T-helper 1 cell treated with Interleukin-12 subunit alpha and Interleukin-12 subunit beta and Interleukin-4 antibody, amounts not matched to agents 30 μg/mL and 1 μg/mL, for 36 hours (primary cell): Measurements from ENCODE around the gene GPR132.

Source experiments
- H3K27ac Mint-ChIP-seq: one replicate; pipeline ENCODE4 v1.8.0; 2021; ENCODE audit warnings: mild to moderate bottlenecking, mixed read lengths
- H3K27me3 Mint-ChIP-seq: one replicate; pipeline ENCODE4 v1.8.0; 2021; ENCODE audit warnings: low read depth, mixed read lengths
- H3K36me3 Mint-ChIP-seq: one replicate; pipeline ENCODE4 v1.8.0; 2021; ENCODE audit warnings: low read depth, mixed read lengths
- H3K4me1 Mint-ChIP-seq: one replicate; pipeline ENCODE4 v1.8.0; 2021; ENCODE audit warnings: low read depth, mixed read lengths
- H3K4me3 Mint-ChIP-seq: one replicate; pipeline ENCODE4 v1.8.0; 2021; ENCODE audit warnings: mild to moderate bottlenecking, moderate library complexity, mixed read lengths
- H3K9me3 Mint-ChIP-seq: one replicate; pipeline ENCODE4 v1.8.0; 2021; ENCODE audit warnings: mixed read lengths

Gene GPR132

GRCh38 chr14:105073720-105074600 lies 8.7 kb upstream of the GPR132 start:
- Mint-ChIP-seq H3K27me3 (peaks cover 10% of the 10 kb centered on the region), H3K4me3 (no peak overlapping the region), H3K36me3 (no peaks in the 10 kb centered on the region), H3K4me1 (peaks cover 29% of the 10 kb centered on the region), H3K27ac (no peak overlapping the region), H3K9me3 (no peaks in the 10 kb centered on the region)

- Mint-ChIP-seq H3K27me3 (peaks cover 10% of the 10 kb centered on the region), H3K4me3 (no peak overlapping the region), H3K9me3 (no peaks in the 10 kb centered on the region), H3K27ac (no peak overlapping the region), H3K4me1 (peaks cover 30% of the 10 kb centered on the region), H3K36me3 (no peaks in the 10 kb centered on the region)
These were observed 7.9 kb upstream of the GPR132 start for GRCh38 chr14:105072892-105073719.

- Mint-ChIP-seq H3K4me3 (no peak overlapping the region), H3K36me3 (no peaks in the 10 kb centered on the region), H3K9me3 (no peaks in the 10 kb centered on the region), H3K27me3 (peaks cover 10% of the 10 kb centered on the region), H3K4me1 (peaks cover 30% of the 10 kb centered on the region), H3K27ac (no peak overlapping the region)
These were observed 7.2 kb upstream of the GPR132 start for GRCh38 chr14:105072381-105072861.

GRCh38 chr14:105071942-105072341 lies 6.7 kb upstream of the GPR132 start:
- H3K27ac Mint-ChIP-seq = no peak overlapping the region
- no peaks in the 10 kb centered on the region for H3K36me3 Mint-ChIP-seq

GRCh38 chr14:105071326-105071725 lies 6.1 kb upstream of the GPR132 start:
- peaks cover 29% of the 10 kb centered on the region for H3K4me1 Mint-ChIP-seq
- H3K27ac Mint-ChIP-seq = peak overlapping the region; percentile 57
- H3K27me3 Mint-ChIP-seq = peaks cover 10% of the 10 kb centered on the region
- no peaks in the 10 kb centered on the region for H3K9me3 Mint-ChIP-seq
- H3K4me3 Mint-ChIP-seq = no peak overlapping the region
- H3K36me3 Mint-ChIP-seq = no peaks in the 10 kb centered on the region

More at GRCh38 chr14:105071942-105072341, 6.7 kb upstream of the GPR132 start:
- peaks cover 30% of the 10 kb centered on the region for H3K4me1 Mint-ChIP-seq
- no peaks in the 10 kb centered on the region for H3K9me3 Mint-ChIP-seq
- H3K4me3 Mint-ChIP-seq = no peak overlapping the region
- H3K27me3 Mint-ChIP-seq = peaks cover 10% of the 10 kb centered on the region

- no peak overlapping the region for H3K4me3 Mint-ChIP-seq
- peaks cover 33% of the 10 kb centered on the region for H3K4me1 Mint-ChIP-seq
- peaks cover 10% of the 10 kb centered on the region for H3K27me3 Mint-ChIP-seq
- no peak overlapping the region for H3K27ac Mint-ChIP-seq
- no peaks in the 10 kb centered on the region for H3K9me3 Mint-ChIP-seq
- no peaks in the 10 kb centered on the region for H3K36me3 Mint-ChIP-seq
These were observed 5.5 kb upstream of the GPR132 start for GRCh38 chr14:105070760-105071137.

GRCh38 chr14:105069871-105070759 lies 4.9 kb upstream of the GPR132 start:
- Mint-ChIP-seq H3K9me3 (no peaks in the 10 kb centered on the region), H3K36me3 (no peaks in the 10 kb centered on the region), H3K4me3 (no peak overlapping the region), H3K27me3 (peaks cover 10% of the 10 kb centered on the region), H3K4me1 (peaks cover 31% of the 10 kb centered on the region), H3K27ac (peak overlapping the region; percentile 66)

- H3K27ac Mint-ChIP-seq = peak overlapping the region; percentile 66
- H3K36me3 Mint-ChIP-seq = peaks cover 3% of the 10 kb centered on the region
- H3K9me3 Mint-ChIP-seq = no peaks in the 10 kb centered on the region
- peaks cover 34% of the 10 kb centered on the region for H3K4me1 Mint-ChIP-seq
- H3K27me3 Mint-ChIP-seq = peaks cover 10% of the 10 kb centered on the region
- no peak overlapping the region for H3K4me3 Mint-ChIP-seq
These were observed 4.3 kb upstream of the GPR132 start for GRCh38 chr14:105069522-105069870.

GRCh38 chr14:105068818-105069217 lies 3.6 kb upstream of the GPR132 start:
- H3K27me3 Mint-ChIP-seq = peaks cover 10% of the 10 kb centered on the region
- no peak overlapping the region for H3K27ac Mint-ChIP-seq
- no peak overlapping the region for H3K4me3 Mint-ChIP-seq
- H3K4me1 Mint-ChIP-seq = peaks cover 40% of the 10 kb centered on the region
- H3K9me3 Mint-ChIP-seq = no peaks in the 10 kb centered on the region
- H3K36me3 Mint-ChIP-seq = peaks cover 6% of the 10 kb centered on the region

- H3K4me1 Mint-ChIP-seq = peaks cover 43% of the 10 kb centered on the region
- no peak overlapping the region for H3K27ac Mint-ChIP-seq
- H3K36me3 Mint-ChIP-seq = peaks cover 6% of the 10 kb centered on the region
These were observed 2.7 kb upstream of the GPR132 start for GRCh38 chr14:105067969-105068301.

GRCh38 chr14:105067140-105067968 lies 2.1 kb upstream of the GPR132 start:
- H3K27ac Mint-ChIP-seq = peak overlapping the region; percentile 73
- H3K4me3 Mint-ChIP-seq = peak overlapping the region; percentile 14
- H3K27me3 Mint-ChIP-seq = peaks cover 10% of the 10 kb centered on the region
- H3K4me1 Mint-ChIP-seq = peaks cover 46% of the 10 kb centered on the region
- H3K36me3 Mint-ChIP-seq = peaks cover 7% of the 10 kb centered on the region
- no peaks in the 10 kb centered on the region for H3K9me3 Mint-ChIP-seq

More at GRCh38 chr14:105067969-105068301, 2.7 kb upstream of the GPR132 start:
- H3K27me3 Mint-ChIP-seq = peaks cover 10% of the 10 kb centered on the region
- H3K4me3 Mint-ChIP-seq = no peak overlapping the region
- no peaks in the 10 kb centered on the region for H3K9me3 Mint-ChIP-seq

GRCh38 chr14:105066240-105067071 lies 1.2 kb upstream of the GPR132 start:
- peak overlapping the region; percentile 82 for H3K4me3 Mint-ChIP-seq
- H3K36me3 Mint-ChIP-seq = peaks cover 12% of the 10 kb centered on the region
- H3K27ac Mint-ChIP-seq = peak overlapping the region; percentile 89
- peaks cover 50% of the 10 kb centered on the region for H3K4me1 Mint-ChIP-seq
- no peaks in the 10 kb centered on the region for H3K9me3 Mint-ChIP-seq
- peaks cover 2% of the 10 kb centered on the region for H3K27me3 Mint-ChIP-seq

GRCh38 chr14:105064721-105065143 lies 498 bp downstream of the GPR132 start:
- Mint-ChIP-seq H3K27me3 (no peaks in the 10 kb centered on the region), H3K4me3 (peak overlapping the region; percentile 82), H3K36me3 (peaks cover 12% of the 10 kb centered on the region), H3K27ac (peak overlapping the region; percentile 89), H3K9me3 (no peaks in the 10 kb centered on the region), H3K4me1 (peaks cover 47% of the 10 kb centered on the region)
